HG03097 (cell line): ENCODE measurements around the gene SEC61B.
"Not testable (repeated sequence)": the region's sequence is repeated elsewhere in the genome, so short reads cannot be mapped to it uniquely, and the experiment has no call there.

Source experiments
- ATAC-seq: cut with Tn5 transposase; IDR thresholded peaks from one replicate; pipeline ENCODE4 v1.9.1; 2021; ENCODE audit not compliant: unreplicated experiment, low FRiP score

Gene SEC61B

GRCh38 chr9:99235926-99236634, 14.0 kb downstream of the SEC61B start:
- peak; percentile 80 for ATAC-seq

GRCh38 chr9:99237356-99237755, 15.3 kb downstream of the SEC61B start:
- ATAC-seq: no peak

DNA sequence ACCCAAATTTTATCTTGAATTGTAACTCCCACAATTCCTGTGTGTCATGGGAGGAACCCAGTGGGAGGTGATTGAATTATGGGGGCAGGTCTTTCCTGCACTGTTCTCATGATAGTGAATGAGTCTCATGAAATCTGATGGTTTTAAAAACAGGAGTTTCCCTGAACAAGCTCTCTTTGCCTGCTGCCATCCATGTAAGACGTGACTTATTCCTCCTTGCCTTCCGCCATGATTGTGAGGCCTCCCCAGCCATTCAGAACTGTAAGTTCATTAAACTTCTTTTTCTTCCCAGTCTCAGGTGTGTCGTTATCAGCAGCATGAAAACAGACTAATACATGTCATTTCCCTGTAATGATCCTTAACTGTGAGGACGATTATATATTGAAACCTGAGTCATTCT, 15.8 kb downstream of the SEC61B start:
- ATAC-seq: not testable (repeated sequence)

GRCh38 chr9:99238331-99238730, 16.2 kb downstream of the SEC61B start:
- ATAC-seq: no peak

DNA sequence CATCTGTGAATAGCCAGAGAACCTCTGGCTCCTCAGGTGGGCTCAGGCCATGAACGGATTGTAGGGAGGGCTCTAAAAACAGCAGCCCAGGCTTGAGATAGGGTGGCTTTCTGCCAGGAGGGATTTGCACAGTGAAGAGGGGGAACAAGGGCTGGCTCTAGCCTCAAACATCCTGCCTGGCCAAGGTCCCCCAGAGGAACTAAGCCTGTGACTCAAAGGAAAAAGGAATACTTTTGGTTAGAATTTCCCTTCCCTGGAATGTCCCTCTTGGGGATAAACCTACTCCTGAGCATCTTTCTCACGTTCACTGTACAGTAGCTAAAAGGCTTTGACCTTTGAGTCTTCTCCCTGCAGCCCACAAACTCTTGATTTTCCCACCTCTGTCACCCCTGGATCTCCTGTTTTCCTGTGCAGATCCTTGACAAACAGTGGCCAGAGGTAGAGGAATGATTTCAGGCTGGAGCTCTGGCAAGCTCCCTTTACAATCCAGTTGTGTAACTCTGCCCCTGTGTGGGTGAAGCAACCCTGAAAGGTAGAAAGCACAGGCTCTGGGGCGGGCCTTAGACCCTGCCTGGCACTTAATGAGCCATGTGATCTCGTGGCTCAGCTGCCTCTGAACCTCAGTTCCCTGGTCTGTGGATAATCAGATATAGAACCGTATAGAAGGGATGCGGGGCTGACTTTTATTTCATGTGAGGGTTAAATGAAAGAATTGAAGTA, 17.4 kb downstream of the SEC61B start:
- no peak for ATAC-seq

DNA sequence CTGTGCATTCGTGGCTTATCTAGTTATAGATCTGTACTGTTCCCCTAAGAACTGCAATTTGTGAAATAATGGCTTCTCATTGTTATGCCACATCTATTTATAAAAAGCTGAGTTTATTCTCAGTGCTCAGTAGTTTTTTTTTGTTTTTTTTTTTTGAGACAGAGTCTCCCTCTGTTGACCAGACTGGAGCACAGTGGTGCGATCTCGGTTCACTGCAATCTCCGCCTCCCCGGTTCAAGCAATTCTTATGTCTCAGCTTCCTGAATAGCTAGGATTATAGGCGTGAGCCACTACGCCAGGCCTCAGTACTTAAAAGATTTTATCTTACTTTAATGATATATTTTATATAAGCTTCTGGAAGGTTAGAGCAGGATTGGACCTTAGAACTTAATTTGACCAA, 19.0 kb downstream of the SEC61B start:
- no peak for ATAC-seq

DNA sequence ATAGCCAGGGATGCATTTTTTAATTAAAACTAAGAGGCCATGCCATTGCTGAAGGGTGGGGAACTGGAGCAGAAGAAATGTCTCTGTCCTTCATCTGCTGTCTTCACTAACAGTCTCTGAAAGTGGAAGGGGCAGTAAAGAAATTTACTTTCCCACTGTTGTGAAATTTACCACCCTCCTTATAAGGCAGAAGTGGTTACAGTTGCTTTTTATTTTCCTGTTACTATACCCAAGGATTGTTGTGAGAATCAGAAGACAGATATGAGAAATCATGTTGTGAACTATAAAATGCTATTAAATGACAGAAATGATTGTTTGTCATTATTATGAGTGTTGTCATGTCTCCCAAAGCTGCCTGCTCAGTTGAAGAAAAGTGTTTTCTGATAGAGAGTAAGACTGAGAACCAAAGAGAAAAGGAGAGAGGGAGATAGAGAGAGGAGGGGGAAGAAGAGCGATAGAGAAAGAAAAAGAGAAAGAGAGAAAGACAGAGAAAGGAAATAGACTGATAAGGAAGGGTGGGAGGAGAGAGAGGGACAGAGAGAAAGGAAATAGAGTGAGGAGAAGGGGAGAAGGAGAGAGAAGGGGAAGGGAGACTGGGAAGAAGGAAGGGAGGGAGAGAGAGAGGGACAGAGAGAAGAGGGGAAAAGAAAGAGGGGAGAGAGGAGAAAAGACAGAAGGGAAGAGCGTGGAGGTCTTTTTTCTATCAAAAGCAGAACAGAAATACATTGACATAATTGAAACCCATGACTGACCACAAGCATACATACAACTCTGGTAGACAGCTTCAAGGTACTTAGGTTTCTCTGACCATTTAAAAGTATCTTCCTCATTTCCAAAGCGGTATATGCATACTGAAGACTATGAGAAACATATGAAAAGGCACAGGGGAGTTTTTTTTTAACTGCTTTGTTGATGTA, 22.5 kb downstream of the SEC61B start:
- ATAC-seq: peak; percentile 85

GRCh38 chr9:99249619-99250018, 27.5 kb downstream of the SEC61B start:
- no peak for ATAC-seq

DNA sequence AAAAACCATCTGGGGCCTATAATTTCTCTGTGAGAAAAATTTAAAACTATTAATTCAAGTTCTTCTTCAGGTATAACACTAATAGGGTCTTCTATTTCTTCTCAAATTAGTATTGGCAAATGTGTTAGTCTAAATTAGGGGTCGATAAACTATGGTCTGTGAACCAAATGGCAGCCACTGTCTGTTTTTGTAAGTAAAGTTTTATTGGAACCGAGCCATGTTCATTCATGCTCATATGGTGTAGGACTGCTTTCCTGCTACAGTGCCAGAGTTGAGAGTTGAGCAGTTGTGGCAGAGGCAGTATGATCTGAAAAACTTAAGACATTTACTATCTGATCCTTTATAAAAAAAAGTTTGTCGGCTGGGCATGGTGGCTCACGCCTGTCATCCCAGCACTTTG, 29.1 kb downstream of the SEC61B start:
- no peak for ATAC-seq

- peak; percentile 30 for ATAC-seq
These were observed 31.1 kb downstream of the SEC61B start for GRCh38 chr9:99253134-99253533.

GRCh38 chr9:99253772-99254431, 31.8 kb downstream of the SEC61B start:
- peak; percentile 78 for ATAC-seq

DNA sequence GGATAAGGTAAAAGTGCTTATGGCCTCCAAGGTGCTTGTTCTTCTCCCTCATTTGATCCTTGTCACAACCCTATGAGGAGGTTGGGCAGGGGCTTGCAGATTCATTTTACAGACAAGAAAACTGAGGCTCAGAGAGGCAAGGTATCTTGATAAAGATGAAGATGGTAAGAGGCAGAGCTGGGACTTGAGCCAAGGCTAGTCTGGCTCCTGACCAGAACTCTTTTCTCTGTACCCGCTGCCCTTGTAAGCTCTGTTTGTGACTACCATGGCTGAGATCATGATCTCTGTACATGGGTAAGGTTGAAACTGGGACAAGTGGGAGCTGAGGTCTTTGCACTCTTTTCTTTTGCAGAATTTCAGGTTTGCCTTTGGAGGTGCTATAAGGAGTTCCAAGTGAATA, 33.6 kb downstream of the SEC61B start:
- ATAC-seq: no peak

DNA sequence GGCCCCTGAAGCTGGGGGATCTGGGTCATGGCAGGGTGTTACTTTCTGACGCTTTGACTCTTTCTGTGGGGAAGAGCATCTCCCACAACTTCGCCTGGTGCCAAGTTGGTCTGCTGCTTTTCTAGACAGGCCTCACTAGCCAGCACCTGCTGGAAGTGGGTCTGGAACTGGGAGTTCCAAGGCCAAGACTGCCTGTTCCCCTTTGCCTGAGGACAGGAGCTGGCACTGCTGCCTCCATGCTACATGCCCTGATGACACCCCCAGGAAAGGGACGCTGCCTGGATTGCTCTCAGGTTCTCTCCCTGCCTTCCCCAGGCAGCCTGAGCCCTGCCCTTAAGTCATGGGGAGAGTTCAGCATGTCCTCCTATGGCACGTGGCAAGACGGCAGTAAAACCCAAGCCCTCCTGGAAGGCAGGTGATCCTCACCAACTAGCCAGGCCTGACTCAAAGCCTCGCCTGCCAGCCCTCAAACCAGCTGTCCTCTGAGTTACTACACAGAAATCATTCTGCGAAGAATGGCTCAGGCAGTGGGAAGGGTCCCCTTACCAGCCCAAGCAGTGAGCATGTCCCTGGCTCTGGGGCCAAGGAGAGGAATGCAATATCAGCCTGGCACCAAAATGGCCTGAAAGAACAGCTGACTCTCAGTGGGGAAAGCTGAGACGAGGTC, 35.8 kb downstream of the SEC61B start:
- ATAC-seq: no peak

DNA sequence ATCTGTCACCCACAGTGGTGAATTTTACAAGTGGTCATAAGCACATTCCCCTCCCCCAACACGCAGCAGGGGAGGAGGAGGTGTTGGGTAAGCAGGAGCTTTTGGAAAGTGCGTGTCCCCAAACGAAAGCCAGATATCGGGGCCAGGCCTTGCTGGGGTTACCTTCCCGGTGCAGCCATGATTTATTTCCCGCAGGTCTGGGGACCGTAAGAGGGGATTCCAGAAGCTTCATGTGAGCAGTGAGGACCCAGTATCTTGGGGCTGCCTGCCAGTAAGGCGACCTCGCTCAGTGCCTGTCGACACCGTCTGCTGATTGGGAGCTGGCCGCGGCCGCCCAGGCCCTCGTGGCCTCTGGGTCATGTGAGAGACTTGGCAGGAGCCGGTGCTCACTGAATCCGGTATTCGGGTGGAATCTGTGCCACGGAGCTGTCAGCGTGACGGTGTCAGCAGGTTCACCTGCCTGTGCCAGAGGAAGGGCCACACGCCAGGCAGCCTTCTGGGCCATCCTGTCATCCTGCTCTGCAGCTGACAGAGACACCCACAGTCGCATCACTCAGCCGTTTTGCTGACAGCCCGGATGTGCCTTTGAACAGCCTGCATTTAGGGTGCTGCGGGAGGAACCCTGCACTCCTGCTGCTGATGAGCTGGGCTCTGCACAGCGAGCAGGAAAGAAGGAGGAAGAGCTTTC, 37.3 kb downstream of the SEC61B start:
- ATAC-seq: no peak

DNA sequence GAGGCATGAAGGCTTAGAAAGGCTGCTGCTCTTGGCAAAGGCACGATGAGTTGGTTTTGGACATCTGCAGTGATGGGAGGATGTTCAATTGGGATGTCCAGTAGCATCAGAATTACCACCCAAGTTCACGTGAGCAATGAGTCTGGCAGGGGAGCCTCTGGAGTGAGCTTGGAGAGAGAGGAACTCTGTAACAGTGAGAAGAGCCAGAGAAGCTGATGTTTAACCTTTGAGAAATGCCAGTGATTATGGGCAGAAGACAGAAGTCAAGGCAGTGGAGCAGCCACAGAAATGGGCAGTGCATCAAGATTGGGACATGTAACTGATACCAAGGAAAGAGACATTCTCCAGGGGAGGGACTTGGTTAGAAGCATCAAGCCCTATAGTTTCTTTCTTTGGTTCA, 39.8 kb downstream of the SEC61B start:
- no peak for ATAC-seq

GRCh38 chr9:99262949-99263418, 40.9 kb downstream of the SEC61B start:
- ATAC-seq: no peak

GRCh38 chr9:99264070-99264680, 42.1 kb downstream of the SEC61B start:
- no peak for ATAC-seq

DNA sequence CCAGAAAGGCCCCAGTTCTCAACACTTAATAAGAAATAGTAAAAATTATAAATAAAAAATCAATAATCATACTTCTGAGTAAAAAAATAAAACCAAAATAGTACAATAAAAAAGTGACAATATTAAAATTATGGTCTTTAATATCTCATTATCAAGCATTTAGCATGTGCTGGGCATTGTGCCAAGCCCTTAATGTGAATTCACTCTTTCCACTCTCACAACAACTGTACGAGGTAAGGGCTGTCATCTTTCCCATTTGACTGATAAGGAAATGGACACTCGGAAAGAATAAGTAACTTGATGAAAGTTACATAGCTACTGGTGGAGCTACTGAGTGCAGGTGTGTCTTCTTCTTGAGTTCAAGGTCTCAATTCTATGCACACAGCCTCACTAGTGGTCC, 43.6 kb downstream of the SEC61B start:
- no peak for ATAC-seq
